ENCODE data around the gene RERE.

- TF ChIP-seq, protein P1, sequence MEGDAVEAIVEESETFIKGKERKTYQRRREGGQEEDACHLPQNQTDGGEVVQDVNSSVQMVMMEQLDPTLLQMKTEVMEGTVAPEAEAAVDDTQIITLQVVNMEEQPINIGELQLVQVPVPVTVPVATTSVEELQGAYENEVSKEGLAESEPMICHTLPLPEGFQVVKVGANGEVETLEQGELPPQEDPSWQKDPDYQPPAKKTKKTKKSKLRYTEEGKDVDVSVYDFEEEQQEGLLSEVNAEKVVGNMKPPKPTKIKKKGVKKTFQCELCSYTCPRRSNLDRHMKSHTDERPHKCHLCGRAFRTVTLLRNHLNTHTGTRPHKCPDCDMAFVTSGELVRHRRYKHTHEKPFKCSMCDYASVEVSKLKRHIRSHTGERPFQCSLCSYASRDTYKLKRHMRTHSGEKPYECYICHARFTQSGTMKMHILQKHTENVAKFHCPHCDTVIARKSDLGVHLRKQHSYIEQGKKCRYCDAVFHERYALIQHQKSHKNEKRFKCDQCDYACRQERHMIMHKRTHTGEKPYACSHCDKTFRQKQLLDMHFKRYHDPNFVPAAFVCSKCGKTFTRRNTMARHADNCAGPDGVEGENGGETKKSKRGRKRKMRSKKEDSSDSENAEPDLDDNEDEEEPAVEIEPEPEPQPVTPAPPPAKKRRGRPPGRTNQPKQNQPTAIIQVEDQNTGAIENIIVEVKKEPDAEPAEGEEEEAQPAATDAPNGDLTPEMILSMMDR (conservative IDR thresholded peaks at IDR 0.05; ENCODE audit: low read length) = no peak
- TF ChIP-seq EZH2phosphoT487 (IDR thresholded peaks at IDR 0.05; ENCODE audit: borderline replicate concordance, low read depth, low read length) = no peak
Measured at GRCh38 chr1:8477983-8478362, 339.5 kb downstream of the RERE start.

Measured in OCI-LY7 (cell line).